ENCODE data around the gene KRTAP5-2.

DNA sequence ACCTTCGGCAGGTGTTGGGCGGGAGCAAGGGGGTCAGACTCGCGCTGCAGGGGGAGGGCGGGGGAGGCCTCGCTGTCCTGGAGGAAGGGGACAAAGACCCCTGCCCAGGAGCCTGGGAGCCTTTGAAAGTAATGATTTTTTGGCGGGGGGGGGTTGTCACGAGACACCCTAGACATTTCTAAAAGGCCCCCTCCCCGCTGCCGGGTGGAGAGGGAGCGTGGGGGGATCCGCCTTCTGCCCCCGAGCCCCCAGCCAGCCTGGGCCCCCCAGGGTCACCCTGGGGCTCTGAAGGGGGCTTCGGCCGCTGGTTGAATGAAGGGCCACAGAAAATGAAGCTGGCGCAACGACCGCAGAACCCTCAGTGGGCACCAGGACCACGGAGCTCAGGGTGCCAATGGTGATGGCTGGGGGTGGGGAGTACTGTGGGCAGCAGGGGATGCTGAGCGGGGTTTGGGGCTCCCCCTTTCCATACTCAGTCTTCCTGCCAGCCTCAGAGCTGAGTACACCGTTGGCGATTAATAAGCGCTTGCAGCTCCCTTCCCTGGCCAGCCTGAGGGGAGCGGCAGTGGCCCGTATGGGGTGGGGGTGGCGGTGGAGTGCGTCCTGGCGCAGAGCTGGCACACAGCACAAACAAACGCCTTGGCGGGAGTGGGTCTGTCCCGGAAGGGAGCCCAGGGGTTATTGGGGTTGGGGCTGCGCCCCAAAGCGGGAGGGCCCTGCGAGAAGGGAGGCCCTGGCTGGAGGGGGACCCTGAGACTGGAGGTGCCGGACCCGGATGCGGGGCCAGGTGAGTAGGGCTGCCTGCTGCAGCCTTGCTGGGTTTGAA, 24.8 kb downstream of the KRTAP5-2 start:
- TF ChIP-seq, protein P1, sequence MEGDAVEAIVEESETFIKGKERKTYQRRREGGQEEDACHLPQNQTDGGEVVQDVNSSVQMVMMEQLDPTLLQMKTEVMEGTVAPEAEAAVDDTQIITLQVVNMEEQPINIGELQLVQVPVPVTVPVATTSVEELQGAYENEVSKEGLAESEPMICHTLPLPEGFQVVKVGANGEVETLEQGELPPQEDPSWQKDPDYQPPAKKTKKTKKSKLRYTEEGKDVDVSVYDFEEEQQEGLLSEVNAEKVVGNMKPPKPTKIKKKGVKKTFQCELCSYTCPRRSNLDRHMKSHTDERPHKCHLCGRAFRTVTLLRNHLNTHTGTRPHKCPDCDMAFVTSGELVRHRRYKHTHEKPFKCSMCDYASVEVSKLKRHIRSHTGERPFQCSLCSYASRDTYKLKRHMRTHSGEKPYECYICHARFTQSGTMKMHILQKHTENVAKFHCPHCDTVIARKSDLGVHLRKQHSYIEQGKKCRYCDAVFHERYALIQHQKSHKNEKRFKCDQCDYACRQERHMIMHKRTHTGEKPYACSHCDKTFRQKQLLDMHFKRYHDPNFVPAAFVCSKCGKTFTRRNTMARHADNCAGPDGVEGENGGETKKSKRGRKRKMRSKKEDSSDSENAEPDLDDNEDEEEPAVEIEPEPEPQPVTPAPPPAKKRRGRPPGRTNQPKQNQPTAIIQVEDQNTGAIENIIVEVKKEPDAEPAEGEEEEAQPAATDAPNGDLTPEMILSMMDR (IDR thresholded peaks at IDR 0.05), result no peak
- no peak for TF ChIP-seq POLR2A (IDR thresholded peaks at IDR 0.05)

All from heart left ventricle (tissue), 13 donors.